ENCODE data around the gene ABTB1.
"Not testable (repeated sequence)": the region's sequence is repeated elsewhere in the genome, so short reads cannot be mapped to it uniquely, and the experiment has no call there.

- not testable (repeated sequence) for TF ChIP-seq EZH2 (IDR thresholded peaks at IDR 0.05; ENCODE audit: insufficient read depth, low read length); CTCF (IDR thresholded peaks at IDR 0.05; ENCODE audit: insufficient read depth, low read depth, low read length)
These were observed 9.4 kb downstream of the ABTB1 start for GRCh38 chr3:127682175-127682554.
